Measurements from ENCODE around the gene PPT2.

DNA sequence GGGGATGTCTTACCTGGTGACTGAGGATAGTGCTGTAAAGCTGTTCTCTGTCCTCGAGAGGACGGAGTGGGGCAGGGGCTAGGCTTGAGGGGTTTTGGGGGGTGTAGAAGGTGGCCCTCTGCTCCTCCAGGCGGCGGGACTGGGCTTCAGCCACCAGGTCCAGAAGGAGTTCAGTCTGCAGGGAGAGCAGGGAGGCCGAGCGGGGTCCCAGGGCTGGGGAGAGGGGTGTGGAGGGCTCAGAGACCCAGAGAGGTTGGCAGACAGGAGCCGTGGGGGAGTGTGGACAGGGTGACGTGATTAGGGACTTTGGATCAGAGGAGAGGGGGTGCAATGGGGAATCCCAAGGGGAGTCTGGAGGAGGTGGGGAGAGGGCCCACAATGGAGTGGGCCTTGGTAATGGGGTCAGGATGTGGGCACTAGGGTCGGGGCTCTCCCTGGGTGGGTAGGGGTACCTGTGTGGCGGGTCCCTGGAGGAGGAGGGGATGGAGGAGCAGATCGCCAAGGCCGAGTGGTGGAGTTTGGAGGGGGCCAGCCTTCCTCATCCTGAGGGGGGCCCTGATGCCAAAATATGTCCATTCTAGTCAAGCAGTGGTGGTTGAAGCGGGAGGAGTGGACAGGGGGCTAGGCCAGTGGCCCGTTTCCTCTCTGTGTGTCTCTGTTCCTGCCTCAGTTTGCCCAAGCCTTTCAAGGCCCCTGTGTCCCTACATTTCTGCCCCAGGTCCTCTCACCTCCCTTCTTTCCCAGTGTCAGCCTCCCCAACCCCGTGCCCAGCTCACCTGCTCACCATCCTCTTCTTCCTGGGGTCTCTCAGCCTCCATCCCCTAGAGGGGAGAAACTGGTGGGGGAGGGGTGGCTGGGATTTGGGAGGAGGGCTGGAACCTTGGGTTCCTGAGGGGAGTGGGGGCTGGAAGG is 38.0 kb downstream of the PPT2 start:
- no peak for TF ChIP-seq POLR2A (IDR thresholded peaks at IDR 0.05)
- TF ChIP-seq, protein P1, sequence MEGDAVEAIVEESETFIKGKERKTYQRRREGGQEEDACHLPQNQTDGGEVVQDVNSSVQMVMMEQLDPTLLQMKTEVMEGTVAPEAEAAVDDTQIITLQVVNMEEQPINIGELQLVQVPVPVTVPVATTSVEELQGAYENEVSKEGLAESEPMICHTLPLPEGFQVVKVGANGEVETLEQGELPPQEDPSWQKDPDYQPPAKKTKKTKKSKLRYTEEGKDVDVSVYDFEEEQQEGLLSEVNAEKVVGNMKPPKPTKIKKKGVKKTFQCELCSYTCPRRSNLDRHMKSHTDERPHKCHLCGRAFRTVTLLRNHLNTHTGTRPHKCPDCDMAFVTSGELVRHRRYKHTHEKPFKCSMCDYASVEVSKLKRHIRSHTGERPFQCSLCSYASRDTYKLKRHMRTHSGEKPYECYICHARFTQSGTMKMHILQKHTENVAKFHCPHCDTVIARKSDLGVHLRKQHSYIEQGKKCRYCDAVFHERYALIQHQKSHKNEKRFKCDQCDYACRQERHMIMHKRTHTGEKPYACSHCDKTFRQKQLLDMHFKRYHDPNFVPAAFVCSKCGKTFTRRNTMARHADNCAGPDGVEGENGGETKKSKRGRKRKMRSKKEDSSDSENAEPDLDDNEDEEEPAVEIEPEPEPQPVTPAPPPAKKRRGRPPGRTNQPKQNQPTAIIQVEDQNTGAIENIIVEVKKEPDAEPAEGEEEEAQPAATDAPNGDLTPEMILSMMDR (IDR thresholded peaks at IDR 0.05) = no peak
